OCI-LY1 (cell line): ENCODE results near the gene NLGN3.

Source experiments
- H2AFZ ChIP-seq: fragments of 200-600 bp; sonication (generic), shearing (Covaris generic); 2 replicates; pipeline ENCODE4 v1.6.0; 2014; ENCODE audit warnings: antibody characterized with exemption, mild to moderate bottlenecking, low read length
- H3F3A ChIP-seq: fragments of 200-600 bp; sonication (generic), shearing (Covaris generic); 2 replicates; pipeline ENCODE4 v1.6.0; 2014; ENCODE audit warnings: mild to moderate bottlenecking, antibody characterized with exemption, low read length, moderate library complexity; ENCODE audit not compliant: insufficient read depth
- H3K27ac ChIP-seq: fragments of 200-600 bp; sonication (generic); 2 replicates; pipeline ENCODE4 v1.5.1; 2014; ENCODE audit warnings: low read length, mixed run types, mild to moderate bottlenecking, low read depth; ENCODE audit not compliant: poor library complexity, severe bottlenecking
- H3K27me3 ChIP-seq: fragments of 200-600 bp; sonication (generic); 2 replicates; pipeline ENCODE4 v1.6.0; 2014; ENCODE audit warnings: antibody characterized with exemption, mild to moderate bottlenecking, low read length, moderate library complexity; ENCODE audit not compliant: insufficient read depth
- H3K36me3 ChIP-seq: fragments of 200-600 bp; sonication (generic); 2 replicates; pipeline ENCODE4 v1.6.1; 2014; ENCODE audit warnings: mild to moderate bottlenecking, antibody characterized with exemption, low read length, moderate library complexity, mixed read lengths; ENCODE audit not compliant: insufficient read depth
- H3K4me1 ChIP-seq: fragments of 200-600 bp; sonication (generic); 2 replicates; pipeline ENCODE4 v1.5.1; 2014; ENCODE audit warnings: mild to moderate bottlenecking, low read length, moderate library complexity; ENCODE audit not compliant: insufficient read depth, severe bottlenecking
- H3K4me2 ChIP-seq: fragments of 200-600 bp; sonication (generic), shearing (Covaris generic); 2 replicates; pipeline ENCODE4 v1.6.1; 2014; ENCODE audit warnings: low read length
- H3K4me3 ChIP-seq: fragments of 200-600 bp; sonication (generic); 2 replicates; pipeline ENCODE4 v1.5.1; 2014; ENCODE audit warnings: low read length, low read depth, mild to moderate bottlenecking, mixed read lengths; ENCODE audit not compliant: poor library complexity, severe bottlenecking
- H3K79me2 ChIP-seq: fragments of 200-600 bp; shearing (Covaris generic); 2 replicates; pipeline ENCODE4 v1.6.1; 2016; ENCODE audit warnings: mixed run types, low read length, mixed read lengths; ENCODE audit not compliant: insufficient read depth
- H3K9ac ChIP-seq: fragments of 200-600 bp; sonication (generic), shearing (Covaris generic); 2 replicates; pipeline ENCODE4 v1.6.1; 2014; ENCODE audit warnings: mild to moderate bottlenecking, low read length, mixed read lengths
- H3K9me2 ChIP-seq: fragments of 200-600 bp; sonication (generic), shearing (Covaris generic); 2 replicates; pipeline ENCODE4 v1.6.1; 2014; ENCODE audit warnings: low read depth, mild to moderate bottlenecking, low read length, mixed read lengths
- H3K9me3 ChIP-seq: fragments of 200-600 bp; shearing (Covaris generic); 2 replicates; pipeline ENCODE4 v1.6.1; 2014; ENCODE audit warnings: low read length, mixed read lengths
- H4K20me1 ChIP-seq: fragments of 200-600 bp; sonication (generic), shearing (Covaris generic); 2 replicates; pipeline ENCODE4 v1.6.0; 2016; ENCODE audit warnings: mild to moderate bottlenecking, low read length; ENCODE audit not compliant: insufficient read depth
- CTCF ChIP-seq: fragments of 200-600 bp; sonication (generic), shearing (Covaris generic); IDR thresholded peaks from 2 replicates; pipeline ENCODE4 v1.5.1; 2017; ENCODE audit warnings: mild to moderate bottlenecking, antibody characterized with exemption, low read length, moderate library complexity, mixed read lengths
- EZH2 ChIP-seq: fragments of 200-600 bp; sonication (generic), shearing (Covaris generic); IDR thresholded peaks from 2 replicates; pipeline ENCODE4 v1.8.0; 2017; ENCODE audit warnings: borderline replicate concordance, mixed run types, mild to moderate bottlenecking, antibody characterized with exemption, low read length, moderate library complexity, mixed read lengths

The NLGN3 gene

GRCh38 chrX:71109051-71109450 is 35.6 kb upstream of the NLGN3 start:
- Histone ChIP-seq H3K4me2 (peak overlapping the region; percentile 25; the same call in 1 of the 2 replicates), H3K4me3 (no peak overlapping the region), H3K9me2 (no peaks in the 10 kb centered on the region), H3K9me3 (no peaks in the 10 kb centered on the region), H4K20me1 (no peaks in the 10 kb centered on the region), H3K4me1 (peaks cover 42% of the 10 kb centered on the region), H3K79me2 (no peaks in the 10 kb centered on the region), H3F3A (no peaks in the 10 kb centered on the region), H3K9ac (no peak overlapping the region), H3K27me3 (no peaks in the 10 kb centered on the region), H2AFZ (no peak overlapping the region), H3K36me3 (peaks cover 24% of the 10 kb centered on the region), H3K27ac (no peak overlapping the region)
- TF ChIP-seq EZH2, result no peak
- no peak for TF ChIP-seq CTCF

GRCh38 chrX:71111141-71111843 is 33.3 kb upstream of the NLGN3 start, which contains the start of gene IL2RG:
IL2RG (minus strand) TSS chrX:71111577; CDS start chrX:71111539, 38 bp downstream.
- H3K4me3 ChIP-seq, result peak within 1 kb of the TSS; percentile 88
- TF ChIP-seq CTCF, result no peak
- H3K79me2 ChIP-seq, result no peaks in the 10 kb centered on the region
- H3K9me3 ChIP-seq, result no peaks in the 10 kb centered on the region
- H4K20me1 ChIP-seq, result no peaks in the 10 kb centered on the region
- no peak within 1 kb of the TSS for H2AFZ ChIP-seq
- H3K4me1 ChIP-seq, result peaks cover 35% of the 10 kb centered on the region
- H3K36me3 ChIP-seq, result peaks cover 24% of the 10 kb centered on the region
- H3K27me3 ChIP-seq, result no peaks in the 10 kb centered on the region
- H3K27ac ChIP-seq, result peak within 1 kb of the TSS; percentile 83
- peak within 1 kb of the TSS; percentile 98 for H3K4me2 ChIP-seq
- no peaks in the 10 kb centered on the region for H3K9me2 ChIP-seq
- H3F3A ChIP-seq, result no peaks in the 10 kb centered on the region
- H3K9ac ChIP-seq, result peak within 1 kb of the TSS; percentile 97

GRCh38 chrX:71111921-71112431 is 32.7 kb upstream of the NLGN3 start:
- H3F3A ChIP-seq, result no peaks in the 10 kb centered on the region
- no peaks in the 10 kb centered on the region for H3K9me3 ChIP-seq
- H4K20me1 ChIP-seq, result no peaks in the 10 kb centered on the region
- peaks cover 24% of the 10 kb centered on the region for H3K36me3 ChIP-seq
- H3K79me2 ChIP-seq, result no peaks in the 10 kb centered on the region
- H3K9me2 ChIP-seq, result no peaks in the 10 kb centered on the region
- H3K4me2 ChIP-seq, result peak overlapping the region; percentile 98
- no peaks in the 10 kb centered on the region for H3K27me3 ChIP-seq
- TF ChIP-seq EZH2 (no peak), CTCF (no peak)
- H3K4me1 ChIP-seq, result peaks cover 35% of the 10 kb centered on the region
- peak overlapping the region; percentile 88 for H3K4me3 ChIP-seq
- peak overlapping the region; percentile 83 for H3K27ac ChIP-seq
- peak overlapping the region; percentile 97 for H3K9ac ChIP-seq
- no peak overlapping the region for H2AFZ ChIP-seq
